ENCODE results near the gene BEST4.
A peak's percentile ranks its signal among the peaks of the same experiment; 100 is the strongest.

The BEST4 gene

GRCh38 chr1:44831516-44831915, 43.5 kb upstream of the BEST4 start (continued):
- TF ChIP-seq TSHZ1 (tag by site-specific recombination; IDR thresholded peaks at IDR 0.05; ENCODE audit: borderline replicate concordance) (no peak), HOXC10 (CRISPR knock-in tag; IDR thresholded peaks at IDR 0.05) (no peak), ZNF521 (tag by site-specific recombination; IDR thresholded peaks at IDR 0.05) (no peak), ZNF529 (tag by site-specific recombination; IDR thresholded peaks at IDR 0.05; ENCODE audit: insufficient replicate concordance) (no peak), SALL2 (tag by site-specific recombination; IDR thresholded peaks at IDR 0.05; ENCODE audit: borderline replicate concordance) (no peak), SCRT2 (tag by site-specific recombination; IDR thresholded peaks at IDR 0.05) (no peak), ZNF169 (tag by site-specific recombination; IDR thresholded peaks at IDR 0.05) (no peak), ZNF302 (tag by site-specific recombination; IDR thresholded peaks at IDR 0.05; ENCODE audit: low read depth) (no peak), ZFP37 (tag by site-specific recombination; IDR thresholded peaks at IDR 0.05) (no peak), ZSCAN16 (tag by site-specific recombination; IDR thresholded peaks at IDR 0.05) (no peak), ZIC2 (tag by site-specific recombination; IDR thresholded peaks at IDR 0.05) (peak; percentile 95), ZSCAN30 (tag by site-specific recombination; IDR thresholded peaks at IDR 0.05) (no peak), ZBTB17 (tag by site-specific recombination; IDR thresholded peaks at IDR 0.05) (peak; percentile 44; the same call in 1 of the 2 replicates), ZFHX2 (tag by site-specific recombination; conservative IDR thresholded peaks at IDR 0.05) (no peak; the same call in 1 of the 2 replicates), ZNF350 (tag by site-specific recombination; IDR thresholded peaks at IDR 0.05) (no peak), SP7 (tag by site-specific recombination; IDR thresholded peaks at IDR 0.05) (peak; percentile 77), SETDB1 (IDR thresholded peaks at IDR 0.05; ENCODE audit: insufficient read length, low read length) (no peak), ZBTB21 (tag by site-specific recombination; IDR thresholded peaks at IDR 0.05) (no peak), PRDM6 (tag by site-specific recombination; IDR thresholded peaks at IDR 0.05) (no peak), ZNF335 (tag by site-specific recombination; conservative IDR thresholded peaks at IDR 0.05) (0 out of 2 replicates have a peak, but pooled peaks have one; percentile 9), ZBTB20 (tag by site-specific recombination; IDR thresholded peaks at IDR 0.05) (peak; percentile 84), ZNF121 (tag by site-specific recombination; IDR thresholded peaks at IDR 0.05) (0 out of 2 replicates have a peak, but pooled peaks have one; percentile 37), ZNF398 (tag by site-specific recombination; IDR thresholded peaks at IDR 0.05) (peak; percentile 39; the same call in 1 of the 2 replicates), BCL11B (tag by site-specific recombination; IDR thresholded peaks at IDR 0.05; ENCODE audit: low read depth) (no peak), PRDM10 (tag by site-specific recombination; IDR thresholded peaks at IDR 0.05) (peak; percentile 42), ZBTB48 (tag by site-specific recombination; IDR thresholded peaks at IDR 0.05) (0 out of 2 replicates have a peak, but pooled peaks have one; percentile 31), YY2 (tag by site-specific recombination; IDR thresholded peaks at IDR 0.05) (no peak), OSR2 (tag by site-specific recombination; IDR thresholded peaks at IDR 0.05) (0 out of 2 replicates have a peak, but pooled peaks have one; percentile 12)

Data from HEK293 (cell line).